HG02623 (cell line): ENCODE measurements around the gene MRPL55.

Experiments used
- ATAC-seq: cut with Tn5 transposase; IDR thresholded peaks from one replicate; pipeline ENCODE4 v1.9.1; 2021; ENCODE audit warnings: moderate library complexity; ENCODE audit not compliant: unreplicated experiment

MRPL55 gene

GRCh38 chr1:228073061-228073856 is 35.8 kb downstream of the MRPL55 start:
- ATAC-seq = no peak

DNA sequence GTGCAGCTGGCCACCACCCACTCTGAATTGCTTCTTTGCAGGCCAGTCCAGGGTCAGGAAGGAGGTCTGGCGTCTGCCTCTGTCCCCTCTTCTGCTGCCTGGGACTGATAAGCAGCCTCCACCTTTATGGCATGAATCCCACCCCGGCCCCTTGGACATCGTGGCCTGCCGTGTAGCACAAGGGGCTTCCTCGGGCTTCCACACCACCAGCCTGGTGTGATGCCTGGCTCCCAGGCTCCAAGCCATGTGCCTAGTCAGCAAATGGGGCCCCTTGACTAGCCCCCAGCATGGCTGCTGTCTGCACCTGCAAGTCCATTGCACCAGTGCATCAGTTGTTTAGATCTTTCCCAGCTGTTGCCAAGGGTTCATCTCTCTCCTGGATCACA is 36.4 kb downstream of the MRPL55 start:
- no peak for ATAC-seq

- no peak for ATAC-seq
Observed at GRCh38 chr1:228071839-228072657, 37.1 kb downstream of the MRPL55 start.

DNA sequence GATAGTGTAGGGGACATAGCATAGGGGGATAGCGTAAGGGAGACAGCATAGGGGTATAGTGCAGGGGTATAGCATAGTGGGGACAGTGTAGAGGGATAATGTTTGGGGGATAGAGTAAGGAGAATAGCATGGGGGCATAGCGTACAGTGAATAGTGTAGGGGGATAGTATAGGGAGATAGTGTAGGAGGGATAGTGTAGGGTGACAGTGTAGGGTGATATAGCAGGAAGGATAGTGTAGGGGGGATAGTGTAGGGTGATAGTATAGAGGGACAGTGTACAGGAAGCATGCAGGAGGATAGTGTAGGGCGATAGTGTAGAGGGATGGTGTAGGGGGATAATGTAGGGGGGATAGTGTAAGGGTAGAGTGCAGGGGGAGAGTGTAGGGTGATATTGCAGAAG is 38.2 kb downstream of the MRPL55 start:
- no peak for ATAC-seq

DNA sequence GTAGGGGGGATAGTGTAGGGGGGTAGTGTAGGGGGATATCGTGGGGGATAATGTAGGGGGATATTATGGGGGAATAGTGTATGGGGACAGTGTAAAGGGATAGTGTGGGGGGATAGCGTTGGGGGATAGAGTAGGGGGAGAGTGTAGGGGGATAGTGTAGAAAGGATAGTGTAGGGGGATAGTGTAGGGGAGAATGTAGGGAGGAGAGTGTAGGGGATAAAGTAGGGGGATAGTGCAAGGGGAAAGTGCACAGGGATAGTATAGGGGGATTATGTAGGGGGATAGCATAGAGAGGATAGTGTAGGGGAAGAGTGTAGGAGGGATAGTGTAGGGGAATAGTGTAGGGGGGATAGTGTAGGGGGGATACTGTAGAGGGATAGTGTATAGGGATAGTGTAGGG is 38.9 kb downstream of the MRPL55 start:
- no peak for ATAC-seq

DNA sequence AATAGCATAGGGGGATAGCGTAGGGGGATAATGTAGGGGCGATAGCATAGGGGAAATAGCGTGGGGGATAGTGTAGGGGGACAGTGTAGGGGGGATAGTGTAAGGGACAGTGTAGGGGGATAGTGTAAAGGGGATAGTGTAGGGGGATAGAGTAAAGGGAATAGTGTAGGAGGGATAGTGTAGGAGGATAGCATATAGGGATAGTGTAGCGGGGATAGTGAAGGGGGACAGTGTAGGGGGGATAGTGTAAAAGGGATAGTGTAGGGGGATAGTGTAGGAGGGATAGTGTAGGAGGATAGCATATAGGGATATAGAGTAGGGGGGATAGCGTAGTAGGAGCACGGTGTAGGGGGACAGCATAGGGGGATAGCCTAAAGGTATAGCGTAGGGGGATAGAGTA is 40.7 kb downstream of the MRPL55 start:
- no peak for ATAC-seq

DNA sequence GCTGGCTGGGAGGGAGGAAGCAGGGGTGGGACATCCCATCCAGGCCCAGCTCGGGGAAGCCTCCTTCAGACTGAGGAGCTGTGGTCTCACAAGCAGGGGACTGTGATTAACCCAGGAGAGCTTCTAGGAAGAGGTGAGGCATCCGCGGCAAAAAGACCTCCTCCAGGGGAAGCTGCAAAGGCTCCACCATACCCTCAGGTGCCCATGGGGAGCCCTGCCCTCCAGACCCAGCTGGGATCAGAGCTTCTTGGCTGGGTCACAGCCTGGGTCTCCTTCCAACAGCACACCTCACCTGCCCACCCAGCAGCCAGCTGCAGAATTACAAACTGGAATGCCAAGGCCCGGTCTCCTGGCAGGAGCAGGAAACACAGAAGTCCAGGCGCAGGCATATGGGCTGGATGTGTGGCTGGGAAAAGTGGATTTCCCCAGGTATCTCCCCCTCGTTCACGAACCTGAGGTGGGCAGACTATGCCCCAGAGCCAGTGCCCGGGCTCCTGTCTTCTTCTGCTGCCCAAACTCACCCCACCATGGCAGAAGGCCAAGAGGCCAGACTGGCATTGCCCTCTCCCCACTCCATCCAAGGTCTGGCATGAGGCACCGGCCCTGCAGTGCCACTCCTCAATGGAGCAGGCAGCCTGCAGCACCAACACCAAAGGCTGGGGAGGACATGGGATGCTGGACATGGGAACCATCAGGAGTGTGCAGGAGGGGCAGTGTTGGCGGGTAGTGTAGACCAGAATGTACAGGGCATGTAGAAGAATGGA is 42.0 kb downstream of the MRPL55 start:
- no peak for ATAC-seq

DNA sequence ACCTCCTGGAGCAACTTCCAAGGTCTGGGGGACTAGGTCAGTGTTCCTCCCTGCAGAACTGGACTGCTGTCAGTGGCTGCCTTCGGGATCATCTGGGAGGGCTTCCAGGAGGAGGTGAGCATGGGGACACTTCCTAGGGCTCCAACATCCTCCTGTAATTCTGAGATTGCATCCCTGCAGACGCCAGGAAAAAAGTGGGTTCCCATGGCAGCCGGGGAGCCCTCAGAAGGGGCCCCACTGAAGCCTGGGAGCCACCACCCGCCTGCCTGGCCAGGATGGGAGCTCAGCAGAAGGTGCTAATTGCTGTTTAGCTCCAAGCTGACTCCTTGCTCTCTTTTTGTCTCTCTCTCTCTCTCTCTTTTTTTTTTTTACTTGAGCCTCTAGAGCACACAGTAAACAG is 42.7 kb downstream of the MRPL55 start:
- no peak for ATAC-seq

DNA sequence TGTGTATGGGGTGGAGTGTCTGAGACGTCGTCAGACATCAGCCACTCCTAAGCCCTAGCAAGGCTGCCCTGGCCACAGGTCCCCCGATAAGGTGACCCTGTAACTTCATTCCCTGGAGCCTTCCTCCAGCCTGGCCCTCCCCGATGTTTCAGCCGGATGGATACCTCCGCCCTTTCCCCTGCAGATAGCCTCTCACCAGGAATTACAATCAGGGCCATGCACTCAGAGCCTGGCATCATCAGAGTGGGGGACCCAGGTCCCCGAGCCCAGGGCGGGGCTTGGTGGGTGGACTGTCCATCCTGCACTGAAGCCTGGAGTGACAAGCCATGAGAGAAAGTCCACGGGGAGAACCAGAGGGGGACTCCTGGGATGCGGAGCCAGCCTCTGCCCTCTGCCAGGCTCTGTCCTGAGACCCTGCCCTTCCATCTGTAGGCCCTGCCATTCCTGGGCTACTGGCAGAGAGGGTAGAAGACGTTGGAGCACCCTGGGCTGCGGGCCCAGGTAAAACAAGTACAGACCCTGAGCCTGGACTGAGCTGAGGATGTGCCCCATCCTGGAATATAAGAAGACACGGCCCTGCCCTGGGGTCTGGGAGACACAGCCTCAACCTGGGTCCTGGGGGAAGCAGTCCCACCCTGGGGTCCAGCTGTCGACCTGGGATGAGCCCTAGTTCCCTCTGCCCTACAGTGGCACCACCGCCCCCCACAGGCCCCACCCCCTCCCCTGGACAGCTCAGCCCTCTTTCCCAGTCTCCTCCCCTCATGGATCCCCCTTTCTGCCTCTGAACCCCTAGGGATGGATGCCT is 43.4 kb downstream of the MRPL55 start:
- no peak for ATAC-seq

DNA sequence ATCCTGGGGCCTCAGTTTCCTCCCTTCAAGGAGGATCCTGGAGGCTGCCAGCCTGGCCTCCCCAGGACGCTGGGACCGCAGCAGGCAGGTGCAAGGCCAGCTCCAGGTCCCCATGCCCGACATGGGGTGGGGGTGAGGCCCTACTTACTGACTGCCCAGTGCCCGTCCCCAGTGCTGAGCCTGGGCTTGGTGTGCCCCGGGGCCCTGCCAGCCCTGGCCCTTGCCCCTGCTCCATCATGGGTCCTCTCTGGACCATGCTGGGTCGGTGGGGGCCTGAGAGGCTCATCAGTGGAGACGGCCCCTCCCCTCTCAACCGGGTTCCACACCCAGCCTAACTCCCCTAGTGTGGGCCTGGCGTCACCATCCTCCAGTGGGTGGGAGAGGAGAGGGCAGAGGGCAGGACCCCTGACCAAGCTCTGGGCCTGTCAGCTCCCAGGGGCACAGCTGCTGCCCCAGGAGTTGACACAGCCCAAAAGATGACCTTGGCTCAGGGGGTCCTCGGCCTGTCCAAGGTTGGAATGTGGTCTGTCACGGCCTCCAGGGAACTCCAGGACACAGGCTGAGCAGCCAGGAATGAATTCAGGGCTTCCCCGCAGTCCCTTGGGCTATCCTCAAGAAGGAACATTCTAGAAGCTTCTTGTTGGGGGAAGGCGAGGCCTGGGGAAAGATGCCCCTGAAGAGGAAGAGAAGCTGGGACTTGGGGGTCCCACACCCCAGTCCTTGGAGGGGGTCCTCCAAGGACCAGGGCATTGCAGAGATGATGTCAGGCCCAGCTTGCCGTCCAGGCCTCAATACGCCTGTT is 44.2 kb downstream of the MRPL55 start:
- ATAC-seq = no peak

DNA sequence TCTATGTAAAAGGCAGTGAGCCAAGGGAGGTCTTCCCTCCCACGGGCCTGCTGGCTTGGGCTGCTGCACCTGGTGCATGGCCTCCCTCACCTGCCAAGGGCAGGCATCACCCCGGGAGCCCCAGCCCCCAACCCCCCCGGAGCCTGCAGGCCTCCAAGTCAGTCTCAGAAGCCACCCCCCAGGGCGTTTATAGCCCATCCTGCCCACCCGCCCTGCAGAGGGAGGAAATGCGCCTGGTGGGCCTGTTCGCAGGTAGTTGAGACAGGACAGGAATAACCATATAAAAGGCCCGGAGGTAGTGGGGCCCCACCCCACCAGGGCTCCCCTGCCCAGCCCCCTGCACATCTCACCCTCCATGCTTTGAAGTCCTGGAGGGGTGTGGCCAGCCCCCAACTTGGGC is 44.8 kb downstream of the MRPL55 start:
- ATAC-seq = no peak

GRCh38 chr1:228063251-228064191 is 45.6 kb downstream of the MRPL55 start:
- no peak for ATAC-seq

- ATAC-seq = no peak
Observed at GRCh38 chr1:228062812-228063211, 46.3 kb downstream of the MRPL55 start.

DNA sequence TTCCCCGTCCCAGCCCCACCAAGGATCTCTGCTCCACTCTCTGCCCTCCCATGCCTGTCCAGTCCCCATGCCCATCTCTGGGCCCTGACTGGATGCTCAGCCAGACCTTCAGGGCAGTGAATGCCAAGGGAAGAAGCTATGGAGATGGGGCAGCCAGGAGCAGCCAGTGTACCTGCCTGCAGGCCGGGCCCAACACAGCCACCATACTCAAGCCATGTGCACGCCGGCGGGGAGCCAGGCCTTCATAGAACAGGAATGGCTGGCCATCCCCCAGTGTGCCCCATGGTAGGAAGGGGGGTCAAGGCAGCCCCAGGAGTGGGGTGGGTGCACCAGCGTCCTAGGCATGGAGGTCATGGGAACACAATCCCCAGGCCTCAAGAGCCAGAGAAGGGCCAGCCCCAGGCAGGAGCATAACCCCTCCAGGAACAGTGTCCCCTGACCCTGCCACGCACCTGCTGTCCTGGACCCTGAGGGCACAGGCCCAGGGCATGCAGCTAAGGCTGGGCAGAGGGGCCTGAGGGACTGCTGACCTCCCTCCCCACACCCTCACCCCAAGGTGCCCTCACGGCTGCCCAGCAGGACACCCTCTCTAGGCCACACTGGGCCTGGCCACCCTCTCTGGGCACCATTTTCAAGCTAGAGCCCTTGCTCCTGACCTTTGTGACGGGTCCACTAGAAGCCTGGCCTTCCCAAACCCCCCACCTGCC is 46.9 kb downstream of the MRPL55 start:
- ATAC-seq = no peak

DNA sequence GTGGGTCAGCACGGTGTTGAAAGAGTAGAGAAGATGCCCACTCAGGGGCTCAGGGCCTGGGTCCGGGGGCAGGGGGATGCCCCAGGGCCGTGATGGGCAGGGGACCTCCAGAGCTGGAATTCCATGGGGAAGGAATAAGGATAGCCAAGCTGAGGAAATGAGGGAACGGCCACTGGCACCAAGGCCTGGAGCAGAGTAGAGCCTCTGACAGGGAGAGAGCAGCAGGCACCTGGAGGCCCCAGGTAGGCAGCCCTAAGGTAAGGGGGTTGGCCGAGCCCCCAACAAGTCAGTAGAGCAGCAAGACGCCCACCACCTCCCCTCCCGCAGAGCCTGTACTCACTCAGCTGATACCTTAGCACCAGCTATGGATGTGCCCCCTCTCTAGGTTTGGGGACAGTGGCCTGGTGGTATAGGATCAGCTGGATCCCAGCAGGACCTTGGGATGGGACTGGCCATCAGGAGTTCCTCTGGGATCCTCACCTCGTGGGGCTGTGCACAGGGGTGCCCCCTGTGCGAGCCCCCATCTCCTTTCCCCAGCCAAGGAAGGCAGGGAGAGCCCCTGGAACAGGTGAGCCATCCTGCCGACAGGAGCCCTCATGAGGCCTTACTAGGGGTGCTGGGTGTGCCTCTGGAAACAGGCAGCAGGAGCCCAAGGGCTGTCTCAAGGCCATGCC is 47.6 kb downstream of the MRPL55 start:
- ATAC-seq = no peak

DNA sequence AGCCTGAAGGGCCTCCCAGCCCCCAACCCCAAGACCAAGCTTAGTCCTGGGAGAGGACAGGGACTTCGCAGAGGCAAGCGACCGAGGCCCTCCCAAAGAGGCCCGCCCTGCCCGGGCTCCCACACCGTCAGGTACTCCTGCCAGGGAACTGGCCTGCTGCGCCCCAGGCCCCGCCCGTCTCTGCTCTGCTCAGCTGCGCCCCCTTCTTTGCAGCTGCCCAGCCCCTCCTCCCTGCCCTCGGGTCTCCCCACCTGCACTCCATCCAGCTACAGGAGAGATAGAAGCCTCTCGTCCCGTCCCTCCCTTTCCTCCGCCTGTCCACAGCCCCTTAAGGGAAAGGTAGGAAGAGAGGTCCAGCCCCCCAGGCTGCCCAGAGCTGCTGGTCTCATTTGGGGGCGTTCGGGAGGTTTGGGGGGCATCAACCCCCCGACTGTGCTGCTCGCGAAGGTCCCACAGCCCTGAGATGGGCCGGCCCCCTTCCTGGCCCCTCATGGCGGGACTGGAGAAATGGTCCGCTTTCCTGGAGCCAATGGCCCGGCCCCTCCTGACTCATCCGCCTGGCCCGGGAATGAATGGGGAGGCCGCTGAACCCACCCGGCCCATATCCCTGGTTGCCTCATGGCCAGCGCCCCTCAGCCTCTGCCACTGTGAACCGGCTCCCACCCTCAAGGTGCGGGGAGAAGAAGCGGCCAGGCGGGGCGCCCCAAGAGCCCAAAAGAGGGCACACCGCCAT is 48.5 kb downstream of the MRPL55 start:
- no peak for ATAC-seq
